Spinal cord (tissue), 10 donors: ENCODE results near the gene CHMP4B. TPM values are rescaled to one million over a fixed set of nuclear protein-coding genes. Genes with fewer than 3 reads are reported as not detected.

ENCODE experiments used
- DNase-seq, 6 donors: peaks; one replicate each; pipeline versions ENCODE4 v3.0.0 to v3.0.0-alpha.2; 2013 to 2015; ENCODE audit warnings: low spot score in 6 of 6, low read depth in 4 of 6
- H3K27ac ChIP-seq: one replicate; pipeline ENCODE4 v1.5.1; 2013; ENCODE audit warnings: low read depth, low read length, control low read depth
- H3K27me3 ChIP-seq: one replicate; pipeline ENCODE4 v1.6.1; 2013; ENCODE audit warnings: low read length; ENCODE audit not compliant: control insufficient read depth, insufficient read depth
- H3K36me3 ChIP-seq: one replicate; pipeline ENCODE4 v1.6.1; 2013; ENCODE audit warnings: low read length; ENCODE audit not compliant: control insufficient read depth, insufficient read depth
- H3K4me1 ChIP-seq: one replicate; pipeline ENCODE4 v1.6.1; 2013; ENCODE audit warnings: low read length; ENCODE audit not compliant: control insufficient read depth, insufficient read depth
- H3K4me3 ChIP-seq: one replicate; pipeline ENCODE4 v1.5.1; 2013; ENCODE audit warnings: low read depth, low read length, control low read depth
- H3K9me3 ChIP-seq: one replicate; pipeline ENCODE4 v1.6.1; 2013; ENCODE audit warnings: low read length; ENCODE audit not compliant: control insufficient read depth, insufficient read depth
- WGBS: methylation state at CpG from one replicate; pipeline ENCODE4 v1.1.5; 2013; ENCODE audit warnings: missing lambda C conversion rate; ENCODE audit not compliant: insufficient coverage; 5-methylcytosine and 5-hydroxymethylcytosine counted together
- long read RNA-seq, 4 donors: transcript quantifications; one replicate each; lab custom pipeline, GENCODE V29; 2026
- polyA plus RNA-seq, 2 donors: library from polyadenylated mRNA; unstranded; fragments of 120-200 nt; gene quantifications; one replicate each; pipeline ENCODE4 v1.2.1, GENCODE V29; 2013; ENCODE audit not compliant: insufficient read length in 2 of 2
- total RNA-seq, 2 donors: library from RNA; depleted of rRNA in 1 of 2; stranded (reverse); fragments of 120-200 nt in 1 of 2; fragments of >200 nt in 1 of 2; gene quantifications; one replicate each; pipeline versions ENCODE4 v1.2.3 to v1.2.4, GENCODE V29; 2013 to 2014
- donor health status: healthy.

CHMP4B gene, protein sequence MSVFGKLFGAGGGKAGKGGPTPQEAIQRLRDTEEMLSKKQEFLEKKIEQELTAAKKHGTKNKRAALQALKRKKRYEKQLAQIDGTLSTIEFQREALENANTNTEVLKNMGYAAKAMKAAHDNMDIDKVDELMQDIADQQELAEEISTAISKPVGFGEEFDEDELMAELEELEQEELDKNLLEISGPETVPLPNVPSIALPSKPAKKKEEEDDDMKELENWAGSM
- total RNA-seq (10 to 100 TPM; 47.3 to 55.5 TPM), polyA plus RNA-seq (100 to 1,000 TPM; 172 to 187 TPM)
- long read RNA-seq, donor 1, transcript CHMP4B-201 (5 exons, 1,646 nt): major isoform, 99 of 164 reads
- long read RNA-seq, donor 1, partial matches to known transcripts: 65 of 164 reads
- long read RNA-seq, donor 1, other reads (novel, unspliced or antisense): 0 of 164 reads
- long read RNA-seq, donor 2, transcript CHMP4B-201 (5 exons, 1,646 nt): major isoform, 36 of 42 reads
- long read RNA-seq, donor 2, partial matches to known transcripts: 6 of 42 reads
- long read RNA-seq, donor 2, other reads (novel, unspliced or antisense): 0 of 42 reads
- long read RNA-seq, donor 3, transcript CHMP4B-201 (5 exons, 1,646 nt): major isoform, 33 of 52 reads
- long read RNA-seq, donor 3, partial matches to known transcripts: 19 of 52 reads
- long read RNA-seq, donor 3, other reads (novel, unspliced or antisense): 0 of 52 reads
- long read RNA-seq, donor 4, transcript CHMP4B-201 (5 exons, 1,646 nt): major isoform, 62 of 133 reads
- long read RNA-seq, donor 4, partial matches to known transcripts: 71 of 133 reads
- long read RNA-seq, donor 4, other reads (novel, unspliced or antisense): 0 of 133 reads

DNA sequence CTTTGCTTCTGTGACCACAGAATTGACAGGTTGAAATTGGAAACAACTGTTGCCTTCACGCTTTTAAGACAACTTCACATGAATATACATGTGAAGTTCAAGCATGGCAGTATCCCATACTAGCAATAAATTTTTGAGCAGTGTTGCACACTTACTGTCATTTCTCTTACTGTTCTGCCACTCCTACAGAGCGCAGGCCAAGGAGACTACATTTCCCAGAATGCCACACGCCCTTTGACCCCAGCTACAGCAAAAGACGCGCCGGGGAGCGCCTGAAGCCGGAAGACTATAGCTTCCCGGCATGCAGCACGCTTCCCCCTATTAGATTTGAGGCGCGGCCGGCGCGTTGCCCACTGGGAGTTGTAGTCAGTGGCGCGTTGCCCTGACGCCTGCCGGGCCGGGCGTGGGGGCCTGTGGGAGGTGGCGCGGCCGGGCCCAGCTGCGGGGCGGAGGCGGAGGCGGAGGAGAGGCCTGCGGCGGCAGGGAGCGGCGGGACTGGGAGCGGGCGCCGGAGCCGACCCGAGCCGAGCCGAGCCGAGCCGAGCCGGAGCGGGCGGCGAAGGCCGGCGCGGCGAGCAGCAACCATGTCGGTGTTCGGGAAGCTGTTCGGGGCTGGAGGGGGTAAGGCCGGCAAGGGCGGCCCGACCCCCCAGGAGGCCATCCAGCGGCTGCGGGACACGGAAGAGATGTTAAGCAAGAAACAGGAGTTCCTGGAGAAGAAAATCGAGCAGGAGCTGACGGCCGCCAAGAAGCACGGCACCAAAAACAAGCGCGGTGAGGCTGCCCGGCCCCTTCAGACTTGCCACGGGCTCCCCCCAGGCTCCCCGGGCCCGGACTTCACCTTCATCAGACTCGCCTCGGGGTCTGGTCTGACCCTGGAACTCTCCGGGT lies at the start of gene CHMP4B:
CHMP4B (plus strand) TSS at position 464 of the 891 bp plus-strand sequence; CDS start at position 585, 121 bp downstream.
- Histone ChIP-seq H3K4me1 (peaks cover 27% of the 10 kb centered on the region), H3K4me3 (peak within 1 kb of the TSS; percentile 89), H3K36me3 (no peaks in the 10 kb centered on the region), H3K9me3 (no peaks in the 10 kb centered on the region), H3K27me3 (no peaks in the 10 kb centered on the region), H3K27ac (peak within 1 kb of the TSS; percentile 90)
- DNase-seq: peak; percentile 91 to 99 (median 98)
- under 1% methylated on average over 71 of the region's 71 CpGs for WGBS

DNA sequence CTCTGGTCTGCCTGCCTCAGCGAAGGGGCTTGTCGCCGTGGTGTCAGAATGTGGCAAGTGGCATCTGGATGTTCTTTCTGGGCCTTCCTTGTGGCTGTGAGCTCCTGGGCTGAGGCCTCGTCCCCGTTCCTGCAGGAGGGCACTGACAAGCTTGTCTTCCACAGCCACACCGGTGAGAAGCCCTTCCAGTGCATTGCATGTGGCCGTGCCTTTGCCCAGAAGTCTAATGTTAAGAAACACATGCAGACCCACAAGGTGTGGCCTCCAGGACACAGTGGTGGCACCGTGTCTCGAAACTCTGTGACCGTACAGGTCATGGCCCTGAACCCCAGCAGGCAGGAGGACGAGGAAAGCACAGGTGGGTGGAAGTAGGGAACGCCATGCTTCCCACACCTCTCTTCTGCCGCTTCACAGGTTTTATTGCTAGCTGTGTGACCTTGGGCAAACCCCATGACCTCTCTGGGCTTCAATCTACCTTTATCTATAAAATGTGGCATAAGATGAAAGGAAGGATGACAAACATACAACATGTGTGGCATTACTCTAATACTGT lies 49.4 kb upstream of the CHMP4B start:
- WGBS: 89% methylated on average over 9 of the region's 13 CpGs
- Histone ChIP-seq H3K27ac (no peak overlapping the region), H3K9me3 (no peaks in the 10 kb centered on the region), H3K36me3 (peaks cover 33% of the 10 kb centered on the region), H3K4me1 (no peaks in the 10 kb centered on the region), H3K4me3 (no peak overlapping the region), H3K27me3 (no peaks in the 10 kb centered on the region)
- no peak for DNase-seq

DNA sequence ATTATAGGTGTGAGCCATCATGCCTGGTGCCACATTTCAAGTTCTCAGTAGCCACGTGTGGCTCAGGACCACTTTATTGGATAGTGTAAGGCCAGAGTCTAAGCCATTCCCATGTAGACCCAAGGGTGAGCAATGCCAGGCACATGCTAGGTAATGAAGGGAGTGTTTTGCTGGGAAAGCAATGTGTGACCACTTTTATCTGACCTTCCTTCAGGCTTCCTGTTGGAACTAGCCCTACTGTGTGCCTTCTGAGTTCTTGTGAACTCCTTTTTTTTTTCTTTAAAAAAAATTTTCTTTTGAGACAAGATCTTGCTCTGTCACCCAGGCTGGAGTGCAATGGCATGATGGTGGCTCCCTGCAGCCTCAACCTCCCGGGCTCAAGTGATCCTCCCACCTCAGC lies 46.0 kb upstream of the CHMP4B start:
- Histone ChIP-seq H3K27ac (no peak overlapping the region), H3K4me3 (no peak overlapping the region), H3K27me3 (no peaks in the 10 kb centered on the region), H3K9me3 (no peaks in the 10 kb centered on the region), H3K4me1 (no peaks in the 10 kb centered on the region), H3K36me3 (peaks cover 20% of the 10 kb centered on the region)
- DNase-seq: no peak
- WGBS: 100% methylated on average over 2 of the region's 2 CpGs

DNA sequence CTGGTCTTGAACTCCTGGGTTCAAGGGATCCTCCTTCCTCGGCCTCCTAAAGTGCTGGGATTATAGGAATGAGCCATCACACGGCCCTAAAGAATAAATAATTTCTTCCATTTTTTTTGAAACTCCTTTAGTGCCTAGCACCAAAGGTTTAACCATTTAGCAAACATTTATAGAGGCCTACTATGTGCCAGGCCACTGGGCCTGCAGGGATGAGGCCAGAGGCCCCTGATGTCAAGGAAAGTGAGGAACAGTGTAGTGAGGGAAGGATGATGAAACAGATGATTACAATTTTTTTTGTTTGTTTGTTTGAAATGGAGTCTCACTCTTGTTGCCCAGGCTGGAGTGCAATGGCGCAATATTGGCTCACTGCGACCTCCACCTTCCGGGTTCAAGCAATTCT lies 45.6 kb upstream of the CHMP4B start:
- Histone ChIP-seq H3K4me1 (no peaks in the 10 kb centered on the region), H3K27me3 (no peaks in the 10 kb centered on the region), H3K36me3 (peaks cover 22% of the 10 kb centered on the region), H3K4me3 (no peak overlapping the region), H3K9me3 (no peaks in the 10 kb centered on the region), H3K27ac (no peak overlapping the region)
- 100% methylated on average over 3 of the region's 5 CpGs for WGBS
- DNase-seq: no peak

DNA sequence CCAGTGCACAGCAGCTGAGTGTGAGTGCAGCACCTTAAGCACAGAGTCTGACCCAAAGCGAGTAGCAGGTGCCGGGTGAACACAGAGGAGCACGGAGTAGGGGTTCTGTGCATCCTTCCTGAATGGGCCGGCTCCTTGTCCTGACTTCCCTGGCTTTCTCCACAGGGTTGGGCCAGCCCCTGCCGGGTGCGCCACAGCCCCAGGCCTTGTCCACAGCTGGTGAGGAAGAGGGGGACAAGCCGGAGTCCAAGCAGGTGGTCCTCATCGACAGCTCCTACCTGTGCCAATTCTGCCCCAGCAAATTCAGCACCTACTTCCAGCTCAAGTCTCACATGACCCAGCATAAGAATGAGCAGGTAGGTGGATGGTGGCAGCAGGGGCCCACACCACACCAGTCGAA lies 44.5 kb upstream of the CHMP4B start:
- no peak for DNase-seq
- Histone ChIP-seq H3K27me3 (no peaks in the 10 kb centered on the region), H3K9me3 (no peaks in the 10 kb centered on the region), H3K36me3 (peaks cover 24% of the 10 kb centered on the region), H3K4me3 (no peak overlapping the region), H3K27ac (no peak overlapping the region), H3K4me1 (no peaks in the 10 kb centered on the region)
- 98% methylated on average over 5 of the region's 9 CpGs for WGBS

DNA sequence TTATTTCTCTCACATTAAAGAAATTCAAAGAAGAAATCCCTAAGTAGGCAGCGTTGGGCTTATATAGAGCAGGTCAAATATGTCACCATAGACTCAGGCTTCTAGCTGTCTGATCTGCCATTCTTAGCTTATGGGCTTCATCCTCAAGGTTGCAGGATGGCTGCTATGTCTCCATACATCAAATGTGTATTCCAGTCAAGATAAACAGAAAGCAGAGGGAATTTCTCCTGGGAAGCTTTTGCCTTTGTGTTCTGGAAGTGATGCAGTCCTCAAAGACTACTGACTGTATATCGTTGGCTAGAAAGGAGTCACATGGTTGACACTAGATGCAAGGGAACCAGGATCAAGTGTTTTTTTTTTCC lies 43.4 kb upstream of the CHMP4B start:
- no peaks in the 10 kb centered on the region for H3K27me3 ChIP-seq
- peaks cover 24% of the 10 kb centered on the region for H3K36me3 ChIP-seq
- H3K9me3 ChIP-seq: no peaks in the 10 kb centered on the region
- no peak overlapping the region for H3K4me3 ChIP-seq
- H3K4me1 ChIP-seq: no peaks in the 10 kb centered on the region
- DNase-seq: no peak
- no peak overlapping the region for H3K27ac ChIP-seq
- 93% methylated on average over 2 of the region's 2 CpGs for WGBS

DNA sequence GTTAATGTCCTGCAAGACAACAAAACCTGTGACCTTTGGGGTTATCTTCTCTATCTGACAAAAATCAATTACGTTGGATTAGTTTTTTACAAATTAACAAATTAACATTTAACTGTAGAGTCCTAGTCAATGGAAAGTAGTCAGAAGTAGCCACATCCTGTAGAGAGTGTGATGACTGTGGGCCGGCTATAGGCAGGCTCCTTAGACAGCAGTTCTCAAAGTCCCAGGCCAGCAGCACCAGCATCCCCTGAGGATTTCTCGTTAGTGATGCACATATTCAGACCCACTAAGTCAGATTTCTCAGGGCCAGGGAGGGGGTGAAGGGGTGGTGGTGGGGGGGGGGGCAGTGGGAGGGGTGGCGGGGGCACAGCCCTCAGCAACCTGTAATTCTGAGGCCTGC lies 42.1 kb upstream of the CHMP4B start:
- Histone ChIP-seq H3K27ac (no peak overlapping the region), H3K4me3 (no peak overlapping the region), H3K27me3 (no peaks in the 10 kb centered on the region), H3K4me1 (no peaks in the 10 kb centered on the region), H3K36me3 (peaks cover 25% of the 10 kb centered on the region), H3K9me3 (no peaks in the 10 kb centered on the region)
- no CpG with 5 or more reads among the region's 4 CpGs for WGBS
- DNase-seq: no peak

DNA sequence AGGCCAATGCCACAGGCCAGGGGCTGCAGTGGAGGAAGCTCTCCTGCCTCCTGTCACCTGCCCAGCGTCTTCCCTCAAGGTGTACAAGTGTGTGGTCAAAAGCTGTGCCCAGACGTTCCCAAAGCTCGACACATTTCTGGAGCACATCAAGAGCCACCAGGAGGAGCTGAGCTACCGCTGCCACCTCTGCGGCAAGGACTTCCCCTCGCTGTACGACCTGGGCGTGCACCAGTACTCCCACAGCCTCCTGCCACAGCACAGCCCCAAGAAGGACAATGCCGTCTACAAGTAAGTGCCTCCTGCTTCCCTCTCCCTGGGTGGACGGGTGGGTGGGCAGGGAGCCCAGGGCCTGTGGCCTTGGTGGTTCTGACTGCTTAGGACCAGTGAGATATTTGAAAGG lies 41.1 kb upstream of the CHMP4B start:
- DNase-seq: no peak
- Histone ChIP-seq H3K4me1 (no peaks in the 10 kb centered on the region), H3K36me3 (peaks cover 25% of the 10 kb centered on the region), H3K4me3 (no peak overlapping the region), H3K27me3 (no peaks in the 10 kb centered on the region), H3K9me3 (no peaks in the 10 kb centered on the region), H3K27ac (no peak overlapping the region)
- 96% methylated on average over 7 of the region's 10 CpGs for WGBS

DNA sequence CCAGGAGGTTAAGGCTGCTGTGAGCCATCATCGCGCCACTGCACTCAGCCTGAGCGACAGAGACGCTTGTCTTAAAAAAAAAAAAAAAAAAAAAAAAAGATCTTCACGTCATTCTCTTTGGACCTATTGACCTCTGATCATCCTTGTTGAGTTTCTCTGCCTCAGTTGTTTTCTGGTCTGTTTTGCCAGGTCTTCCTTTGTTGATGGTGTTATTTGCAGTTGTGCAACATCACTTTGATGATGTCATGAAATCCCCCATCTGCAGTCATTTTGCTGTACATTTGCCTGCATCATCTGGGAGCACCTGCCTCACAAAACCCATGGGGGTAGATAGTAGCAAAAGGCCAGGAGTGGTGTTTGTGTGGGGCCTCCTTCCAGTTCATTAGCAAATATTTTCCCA lies 39.2 kb upstream of the CHMP4B start:
- Histone ChIP-seq H3K27ac (no peak overlapping the region), H3K9me3 (no peaks in the 10 kb centered on the region)
- no CpG with 5 or more reads among the region's 5 CpGs for whole genome bisulfite sequencing

More for the DNA sequence above, 39.2 kb upstream of the CHMP4B start:
- peaks cover 18% of the 10 kb centered on the region for H3K36me3 ChIP-seq
- H3K4me1 ChIP-seq: no peaks in the 10 kb centered on the region
- DNase-seq: no peak
- H3K4me3 ChIP-seq: no peak overlapping the region
- H3K27me3 ChIP-seq: no peaks in the 10 kb centered on the region
